Breast epithelium (tissue), 3 donors: Measurements from ENCODE around the gene NTNG1.

Experiments used
- POLR2A ChIP-seq: fragments of 450-650 bp; IDR thresholded peaks from one replicate; pipeline ENCODE4 v1.6.1; 2016; ENCODE audit warnings: antibody characterized with exemption, mild to moderate bottlenecking, moderate library complexity
- TF ChIP-seq, protein P1 (sequence below), 3 donors: fragments of 450-650 bp; IDR thresholded peaks; one replicate each; pipeline ENCODE4 v1.5.1; 2016 to 2017; ENCODE audit warnings: antibody characterized with exemption in 3 of 3, mild to moderate bottlenecking in 3 of 3, moderate library complexity in 3 of 3

DNA sequence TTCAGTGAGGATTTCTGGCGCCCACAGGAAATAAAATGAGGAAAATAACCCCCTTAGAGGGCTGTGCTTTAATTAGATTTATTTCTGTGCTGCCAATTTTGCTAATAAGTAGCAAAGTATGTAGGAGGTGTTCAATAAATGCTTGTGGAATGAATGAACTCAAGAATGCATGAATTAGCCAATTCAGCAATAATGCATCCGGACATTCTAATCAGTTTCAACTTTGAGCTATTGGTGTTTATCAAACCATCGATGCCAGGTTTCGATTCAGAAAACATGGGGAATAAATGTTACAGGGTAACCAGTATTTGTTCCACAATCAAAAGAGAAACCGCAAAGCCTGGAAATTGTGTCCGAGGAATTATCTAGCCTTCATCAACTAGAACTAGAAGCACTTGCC, 353.2 kb downstream of the NTNG1 start:
- TF ChIP-seq, protein P1, sequence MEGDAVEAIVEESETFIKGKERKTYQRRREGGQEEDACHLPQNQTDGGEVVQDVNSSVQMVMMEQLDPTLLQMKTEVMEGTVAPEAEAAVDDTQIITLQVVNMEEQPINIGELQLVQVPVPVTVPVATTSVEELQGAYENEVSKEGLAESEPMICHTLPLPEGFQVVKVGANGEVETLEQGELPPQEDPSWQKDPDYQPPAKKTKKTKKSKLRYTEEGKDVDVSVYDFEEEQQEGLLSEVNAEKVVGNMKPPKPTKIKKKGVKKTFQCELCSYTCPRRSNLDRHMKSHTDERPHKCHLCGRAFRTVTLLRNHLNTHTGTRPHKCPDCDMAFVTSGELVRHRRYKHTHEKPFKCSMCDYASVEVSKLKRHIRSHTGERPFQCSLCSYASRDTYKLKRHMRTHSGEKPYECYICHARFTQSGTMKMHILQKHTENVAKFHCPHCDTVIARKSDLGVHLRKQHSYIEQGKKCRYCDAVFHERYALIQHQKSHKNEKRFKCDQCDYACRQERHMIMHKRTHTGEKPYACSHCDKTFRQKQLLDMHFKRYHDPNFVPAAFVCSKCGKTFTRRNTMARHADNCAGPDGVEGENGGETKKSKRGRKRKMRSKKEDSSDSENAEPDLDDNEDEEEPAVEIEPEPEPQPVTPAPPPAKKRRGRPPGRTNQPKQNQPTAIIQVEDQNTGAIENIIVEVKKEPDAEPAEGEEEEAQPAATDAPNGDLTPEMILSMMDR (IDR thresholded peaks at IDR 0.05) = no peak
- TF ChIP-seq POLR2A = no peak
